Measurements from ENCODE around the gene SLC27A2. TPM values are rescaled to one million over a fixed set of nuclear protein-coding genes. Genes with fewer than 3 reads are reported as not detected.

SLC27A2 gene
- total and polyA plus RNA-seq, 10 of the 15 experiments (the other 5 are each of a cell fraction or from before 2014, with no cell fraction given) = 0.22 to 1.2 (median 0.69) TPM; not detected in 1

DNA sequence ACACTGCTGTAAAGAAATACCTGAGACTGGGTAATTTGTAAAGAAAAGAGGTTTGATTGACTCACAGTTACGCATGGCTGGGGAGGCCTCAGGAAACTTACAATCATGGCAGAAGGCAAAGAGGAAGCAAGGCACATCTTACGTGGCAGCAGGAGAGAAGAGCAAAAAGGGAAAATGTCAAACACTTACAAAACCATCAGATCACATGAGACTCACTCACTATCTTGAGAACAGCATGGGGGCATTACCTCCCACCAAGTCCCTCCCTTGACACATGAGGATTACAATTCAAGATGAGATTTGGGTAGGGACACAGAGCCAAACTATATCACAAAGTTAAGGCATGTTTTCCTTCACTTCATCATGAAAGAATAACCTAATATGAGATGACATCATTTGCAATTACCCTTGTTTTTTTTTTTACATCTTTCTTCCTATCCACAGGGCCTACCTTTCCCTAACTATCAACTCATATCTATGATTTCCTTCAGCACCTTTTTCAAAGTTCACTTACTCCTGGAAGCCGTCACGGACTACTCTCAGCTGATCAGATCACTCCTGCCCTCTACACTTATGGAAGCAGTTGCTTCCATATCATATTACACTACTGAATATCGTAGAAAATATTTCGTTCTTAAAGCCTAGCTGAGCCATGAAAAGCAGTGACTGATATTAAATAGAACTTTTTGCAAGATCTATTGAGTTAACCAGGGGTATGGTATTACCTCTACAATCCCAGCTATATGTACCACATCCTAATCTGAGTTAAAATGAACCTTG, 37.5 kb upstream of the SLC27A2 start:
- no TSS peak for BruUV-seq (replicated peaks)
- TF ChIP-seq FOXM1 (IDR thresholded peaks at IDR 0.05; ENCODE audit: low read depth, low read length) = no peak
- TF ChIP-seq FOS (IDR thresholded peaks at IDR 0.05; ENCODE audit: borderline replicate concordance, extremely low read depth, insufficient read length) = no peak
- no peak for TF ChIP-seq JUND (IDR thresholded peaks at IDR 0.05; ENCODE audit: low read depth, low read length)
- no peak for TF ChIP-seq RAD51 (IDR thresholded peaks at IDR 0.05)
- no peak for TF ChIP-seq ZNF24 (IDR thresholded peaks at IDR 0.05)
- TF ChIP-seq CREM (IDR thresholded peaks at IDR 0.05; ENCODE audit: low read depth) = no peak
- TF ChIP-seq CHD1 (IDR thresholded peaks at IDR 0.05; ENCODE audit: low read depth, low read length) = no peak
- TF ChIP-seq EGR1 (IDR thresholded peaks at IDR 0.05; ENCODE audit: borderline replicate concordance in 1 of 2, low read depth in 2 of 2, low read length in 2 of 2) = no peak
- TF ChIP-seq, protein P1, sequence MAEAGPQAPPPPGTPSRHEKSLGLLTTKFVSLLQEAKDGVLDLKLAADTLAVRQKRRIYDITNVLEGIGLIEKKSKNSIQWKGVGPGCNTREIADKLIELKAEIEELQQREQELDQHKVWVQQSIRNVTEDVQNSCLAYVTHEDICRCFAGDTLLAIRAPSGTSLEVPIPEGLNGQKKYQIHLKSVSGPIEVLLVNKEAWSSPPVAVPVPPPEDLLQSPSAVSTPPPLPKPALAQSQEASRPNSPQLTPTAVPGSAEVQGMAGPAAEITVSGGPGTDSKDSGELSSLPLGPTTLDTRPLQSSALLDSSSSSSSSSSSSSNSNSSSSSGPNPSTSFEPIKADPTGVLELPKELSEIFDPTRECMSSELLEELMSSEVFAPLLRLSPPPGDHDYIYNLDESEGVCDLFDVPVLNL (IDR thresholded peaks at IDR 0.05; ENCODE audit: low read depth, low read length) = no peak
- no peak for TF ChIP-seq GABPA (IDR thresholded peaks at IDR 0.05; ENCODE audit: low read depth)
- no peak for TF ChIP-seq KAT2A (conservative IDR thresholded peaks at IDR 0.05; ENCODE audit: control insufficient read depth, low read depth, low read length)
- TF ChIP-seq, protein P2, sequence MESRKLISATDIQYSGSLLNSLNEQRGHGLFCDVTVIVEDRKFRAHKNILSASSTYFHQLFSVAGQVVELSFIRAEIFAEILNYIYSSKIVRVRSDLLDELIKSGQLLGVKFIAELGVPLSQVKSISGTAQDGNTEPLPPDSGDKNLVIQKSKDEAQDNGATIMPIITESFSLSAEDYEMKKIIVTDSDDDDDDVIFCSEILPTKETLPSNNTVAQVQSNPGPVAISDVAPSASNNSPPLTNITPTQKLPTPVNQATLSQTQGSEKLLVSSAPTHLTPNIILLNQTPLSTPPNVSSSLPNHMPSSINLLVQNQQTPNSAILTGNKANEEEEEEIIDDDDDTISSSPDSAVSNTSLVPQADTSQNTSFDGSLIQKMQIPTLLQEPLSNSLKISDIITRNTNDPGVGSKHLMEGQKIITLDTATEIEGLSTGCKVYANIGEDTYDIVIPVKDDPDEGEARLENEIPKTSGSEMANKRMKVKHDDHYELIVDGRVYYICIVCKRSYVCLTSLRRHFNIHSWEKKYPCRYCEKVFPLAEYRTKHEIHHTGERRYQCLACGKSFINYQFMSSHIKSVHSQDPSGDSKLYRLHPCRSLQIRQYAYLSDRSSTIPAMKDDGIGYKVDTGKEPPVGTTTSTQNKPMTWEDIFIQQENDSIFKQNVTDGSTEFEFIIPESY (IDR thresholded peaks at IDR 0.05) = no peak
- no peak for TF ChIP-seq ZSCAN29 (IDR thresholded peaks at IDR 0.05)
- TF ChIP-seq ZNF622 (IDR thresholded peaks at IDR 0.05) = no peak
- TF ChIP-seq EED (IDR thresholded peaks at IDR 0.05; ENCODE audit: low read depth) = no peak
- no peak for TF ChIP-seq MEF2A (IDR thresholded peaks at IDR 0.05; ENCODE audit: insufficient read depth, low read depth, low read length)
- TF ChIP-seq MEF2B (IDR thresholded peaks at IDR 0.05; ENCODE audit: partially characterized antibody, poor library complexity, severe bottlenecking) = no peak
- Histone ChIP-seq H3K4me1 (ENCODE audit: control insufficient read depth, insufficient read depth, low read length) (no peaks in the 10 kb centered on the region), H2AFZ (ENCODE audit: control insufficient read depth, low read depth, low read length) (no peak overlapping the region), H3K9ac (ENCODE audit: control insufficient read depth, insufficient read depth, low read length) (no peak overlapping the region), H3K27ac (ENCODE audit: control insufficient read depth, insufficient read depth) (no peak overlapping the region), H3K36me3 (ENCODE audit: control insufficient read depth in 2 of 2, insufficient read depth in 2 of 2, low read length in 1 of 2) (no peaks in the 10 kb centered on the region), H3K4me2 (ENCODE audit: control insufficient read depth, insufficient read depth) (no peak overlapping the region), H3K27me3 (replicated peaks in 1 of 2; ENCODE audit: control insufficient read depth in 2 of 2, insufficient read depth in 2 of 2, low read length in 1 of 2) (no peaks in the 10 kb centered on the region; a peak in 1 of 4 replicates), H3K4me3 (no peak overlapping the region), H3K9me3 (replicated peaks; ENCODE audit: control insufficient read depth, insufficient read depth, low read length) (no peaks in the 10 kb centered on the region), H4K20me1 (ENCODE audit: control insufficient read depth, insufficient read depth) (no peaks in the 10 kb centered on the region), H3K79me2 (ENCODE audit: control insufficient read depth, insufficient read depth, low read length) (no peaks in the 10 kb centered on the region)
- ChIA-PET RAD21 (ENCODE audit: unreplicated experiment) (interaction anchor here (0.7 to 2.7 kb wide), 10 partner anchors 10 to 1283 kb away, joined by 3 to 21 read pairs (median 6); partner anchors contain the start of gene FGF7), CTCF (interaction anchor here (0.6 to 4.5 kb wide), 30 partner anchors 8 to 1792 kb away, joined by 3 to 21 read pairs (median 5); partner anchors contain the start of genes ATP8B4, EID1 and FGF7), POLR2A (no interaction called here), SMC1A (ENCODE audit: uncharacterized antibody, unreplicated experiment) (interaction anchor here (0.7 to 2.2 kb wide), 18 partner anchors 9 to 1786 kb away, joined by 3 to 13 read pairs (median 4); partner anchors contain the start of genes ATP8B4 and FGF7)
- intact Hi-C loops (cut with micrococcal nuclease; ENCODE audit: unreplicated experiment) (loop anchor here (1.0 to 5.0 kb wide), 5 partner anchors 87 to 1282 kb away; no protein-coding TSS in a partner anchor), in situ Hi-C loops (cut with MboI) (loop anchor here (5.0 to 10.0 kb wide), 4 partner anchors 720 to 1790 kb away; partner anchors contain the start of gene FGF7)
- no peak for DNase-seq (ENCODE audit: low read depth, low spot score)
- 43% methylated on average over 6 of the region's 6 CpGs for WGBS (ENCODE audit: insufficient coverage, insufficient replicate concordance, low lambda C conversion rate, missing lambda C conversion rate)
- FAIRE-seq = no peak
- no peak for ATAC-seq

Data from GM12878 (cell line).